ENCODE data around the gene NAA10. TPM values are rescaled to one million over a fixed set of nuclear protein-coding genes. Genes with fewer than 3 reads are reported as not detected.
A peak's percentile ranks its signal among the peaks of the same experiment; 100 is the strongest.

NAA10 gene
- total RNA-seq, 2 experiments from 2014 or later: 79.5 to 84.3 TPM

DNA sequence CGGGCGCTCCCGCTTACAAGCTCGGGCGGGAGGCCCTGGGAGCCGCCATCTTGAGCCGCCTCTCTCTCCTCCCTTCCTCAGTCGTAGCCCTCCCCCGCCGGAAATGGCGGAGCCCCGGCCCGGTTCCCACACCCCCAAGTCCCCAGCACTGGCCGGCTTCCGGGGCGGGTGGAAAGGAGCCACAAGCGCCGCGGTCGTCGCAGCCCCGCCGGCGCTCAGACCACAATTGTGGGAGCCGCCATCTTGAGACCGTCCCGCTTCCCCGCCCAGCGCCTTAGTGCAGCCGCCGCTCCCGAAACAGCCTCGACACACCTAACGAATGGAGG, 36.2 kb upstream of the NAA10 start:
- Mint-ChIP-seq H3K27ac (peak overlapping the region; percentile 100), H3K27me3 (no peaks in the 10 kb centered on the region), H3K4me3 (peak overlapping the region; percentile 100), H3K36me3 (peaks cover 20% of the 10 kb centered on the region), H3K9me3 (no peaks in the 10 kb centered on the region), H3K4me1 (peaks cover 16% of the 10 kb centered on the region)
- peak; percentile 84 for DNase-seq
- peak; percentile 23 for ATAC-seq (ENCODE audit: low read depth)
- POLR2A ChIA-PET: interaction anchor here (0.9 to 7.6 kb wide), 10 partner anchors 11 to 56 kb away, joined by 3 to 110 read pairs (median 7); partner anchors contain the start of genes ARHGAP4 and IRAK1

- ATAC-seq (ENCODE audit: low read depth): peak; percentile 5
- POLR2A ChIA-PET: interaction anchor here (1.1 to 7.6 kb wide), 11 partner anchors 10 to 56 kb away, joined by 3 to 110 read pairs (median 7); partner anchors contain the start of genes ARHGAP4 and IRAK1
- peak overlapping the region; percentile 100 for H3K4me3 Mint-ChIP-seq
- H3K9me3 Mint-ChIP-seq: no peaks in the 10 kb centered on the region
- no peaks in the 10 kb centered on the region for H3K27me3 Mint-ChIP-seq
- DNase-seq: no peak
- peaks cover 14% of the 10 kb centered on the region for H3K4me1 Mint-ChIP-seq
- peak overlapping the region; percentile 100 for H3K27ac Mint-ChIP-seq
- peaks cover 20% of the 10 kb centered on the region for H3K36me3 Mint-ChIP-seq
Observed at GRCh38 chrX:153970357-153971123, 35.7 kb upstream of the NAA10 start.

DNA sequence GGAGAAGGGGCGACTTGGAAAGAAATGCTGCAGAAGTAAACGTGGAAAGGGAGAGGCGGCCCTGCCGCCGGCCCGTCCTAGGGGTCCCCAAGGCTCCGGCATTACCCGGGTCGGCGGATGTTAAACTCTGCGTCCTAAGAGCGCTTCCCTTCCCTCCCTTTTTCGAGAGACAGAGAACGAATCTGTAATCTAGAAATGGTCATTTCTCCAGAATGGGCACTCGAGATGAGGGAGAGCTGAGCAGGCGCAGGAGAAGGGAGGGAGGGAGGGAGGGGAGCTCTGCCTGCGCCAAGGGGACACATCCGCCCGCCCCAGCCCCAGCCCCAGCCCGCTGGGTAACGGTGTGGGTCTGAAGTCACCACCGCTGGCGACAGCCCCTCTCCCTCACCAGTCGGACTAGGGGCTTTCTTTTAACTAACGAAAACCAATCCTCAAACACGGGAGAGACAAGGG, 35.1 kb upstream of the NAA10 start:
- peaks cover 20% of the 10 kb centered on the region for H3K36me3 Mint-ChIP-seq
- DNase-seq (peak; percentile 54), ATAC-seq (ENCODE audit: low read depth) (no peak)
- H3K4me3 Mint-ChIP-seq: peak overlapping the region; percentile 100
- POLR2A ChIA-PET: interaction anchor here (1.2 to 7.6 kb wide), 8 partner anchors 11 to 57 kb away, joined by 3 to 110 read pairs (median 22); partner anchors contain the start of genes ARHGAP4 and IRAK1
- no peaks in the 10 kb centered on the region for H3K9me3 Mint-ChIP-seq
- H3K27ac Mint-ChIP-seq: peak overlapping the region; percentile 100
- H3K27me3 Mint-ChIP-seq: no peaks in the 10 kb centered on the region
- peaks cover 14% of the 10 kb centered on the region for H3K4me1 Mint-ChIP-seq

DNA sequence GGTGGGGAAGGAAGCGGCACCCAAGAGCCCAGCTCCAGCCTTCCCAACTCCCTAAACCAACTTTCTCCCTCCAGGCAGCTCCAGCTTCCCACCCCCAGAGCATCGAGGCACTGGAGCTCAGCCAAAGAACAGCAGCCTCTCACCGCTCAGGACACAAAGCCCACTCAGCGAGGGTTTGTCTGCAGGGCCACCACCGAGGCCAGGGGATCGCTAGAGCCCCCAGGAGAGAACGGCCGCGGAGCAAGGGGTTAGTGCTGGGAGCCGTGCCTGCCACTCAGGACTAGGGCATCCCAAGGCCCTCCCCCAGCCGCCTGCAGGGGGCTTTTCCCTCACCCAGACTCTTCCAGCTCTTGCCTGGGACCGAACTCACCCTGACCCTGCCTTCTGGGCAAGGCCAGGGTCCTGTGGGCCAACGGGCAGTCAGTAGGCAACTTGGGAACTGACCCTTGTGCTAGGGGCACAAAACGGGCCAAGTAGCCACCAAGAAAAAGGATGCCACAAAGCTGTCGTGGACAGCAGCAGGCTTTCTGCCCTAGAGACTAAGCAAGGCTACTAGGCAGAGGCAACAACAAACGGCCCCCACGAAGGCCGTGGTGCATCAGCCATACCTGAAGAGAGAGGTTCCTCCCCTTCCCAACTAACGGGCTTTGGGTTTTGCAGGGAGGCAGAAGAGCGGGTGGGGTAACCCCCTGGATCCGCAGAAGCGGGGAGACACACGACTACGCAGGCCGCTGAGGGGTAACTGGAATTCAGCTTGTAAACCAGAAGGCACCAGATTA, 34.5 kb upstream of the NAA10 start:
- Mint-ChIP-seq H3K9me3 (no peaks in the 10 kb centered on the region), H3K27me3 (no peaks in the 10 kb centered on the region), H3K4me3 (peak overlapping the region; percentile 100), H3K27ac (peak overlapping the region; percentile 100), H3K36me3 (peaks cover 19% of the 10 kb centered on the region), H3K4me1 (peaks cover 8% of the 10 kb centered on the region)
- POLR2A ChIA-PET: interaction anchor here (0.7 to 7.6 kb wide), 8 partner anchors 12 to 57 kb away, joined by 3 to 110 read pairs (median 11); partner anchors contain the start of genes ARHGAP4 and IRAK1
- no peak for DNase-seq
- ATAC-seq (ENCODE audit: low read depth): no peak

GRCh38 chrX:153968754-153969124, 33.9 kb upstream of the NAA10 start:
- Mint-ChIP-seq H3K9me3 (no peaks in the 10 kb centered on the region), H3K27ac (peak overlapping the region; percentile 100), H3K27me3 (no peaks in the 10 kb centered on the region), H3K4me3 (peak overlapping the region; percentile 100), H3K36me3 (peaks cover 17% of the 10 kb centered on the region), H3K4me1 (peaks cover 6% of the 10 kb centered on the region)
- ATAC-seq (ENCODE audit: low read depth): no peak
- POLR2A ChIA-PET: interaction anchor here (0.7 to 7.6 kb wide), 7 partner anchors 12 to 49 kb away, joined by 3 to 110 read pairs (median 16); partner anchors contain the start of genes ARHGAP4 and IRAK1
- DNase-seq: peak; percentile 62

- Mint-ChIP-seq H3K36me3 (peaks cover 17% of the 10 kb centered on the region), H3K27ac (peak overlapping the region; percentile 100), H3K27me3 (no peaks in the 10 kb centered on the region), H3K4me3 (peak overlapping the region; percentile 100), H3K4me1 (peaks cover 6% of the 10 kb centered on the region), H3K9me3 (no peaks in the 10 kb centered on the region)
- ATAC-seq (ENCODE audit: low read depth) (no peak), DNase-seq (no peak)
- POLR2A ChIA-PET: interaction anchor here (1.1 to 7.6 kb wide), 7 partner anchors 13 to 241 kb away, joined by 5 to 110 read pairs (median 15); partner anchors contain the start of genes ARHGAP4 and IRAK1
Observed at GRCh38 chrX:153968255-153968654, 33.4 kb upstream of the NAA10 start.

DNA sequence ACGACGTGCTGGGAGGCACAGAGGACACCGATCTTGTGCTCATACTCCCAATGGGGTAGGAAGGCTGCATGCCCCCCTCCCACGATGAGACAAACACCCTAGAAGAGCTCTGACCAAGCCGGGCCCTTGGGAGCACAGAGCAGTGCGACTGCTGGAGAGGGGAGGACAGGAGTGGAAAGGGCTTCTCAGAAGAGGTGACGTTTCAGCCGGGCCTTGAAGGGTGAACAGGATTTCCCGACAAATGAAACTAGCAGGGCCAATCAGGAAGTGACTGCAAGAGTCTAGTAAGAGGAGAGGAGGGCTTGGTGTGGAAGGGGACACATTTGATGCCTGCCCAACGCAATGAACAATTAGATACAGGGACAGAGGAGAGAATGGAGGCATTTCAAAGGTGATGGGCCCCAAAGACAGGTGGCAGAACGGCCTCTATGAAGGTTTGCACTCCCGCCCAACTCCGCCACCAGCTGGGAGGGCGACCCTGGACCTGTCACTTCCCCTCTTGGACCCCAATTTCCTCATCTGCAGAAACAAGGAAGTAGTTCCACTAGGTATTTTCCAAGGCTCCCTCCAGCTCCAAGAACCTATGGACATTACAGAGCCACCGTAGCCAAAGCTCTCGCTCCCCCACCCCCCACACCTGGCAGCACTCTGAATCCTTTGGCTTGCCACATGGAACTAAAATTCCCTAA, 32.8 kb upstream of the NAA10 start:
- peak; percentile 15 for ATAC-seq (ENCODE audit: low read depth)
- Mint-ChIP-seq H3K9me3 (no peaks in the 10 kb centered on the region), H3K36me3 (peaks cover 17% of the 10 kb centered on the region), H3K4me3 (peak overlapping the region; percentile 100), H3K27me3 (no peaks in the 10 kb centered on the region), H3K27ac (peak overlapping the region; percentile 100), H3K4me1 (peaks cover 6% of the 10 kb centered on the region)
- peak; percentile 62 for DNase-seq
- POLR2A ChIA-PET: interaction anchor here (0.7 to 7.6 kb wide), 12 partner anchors 11 to 522 kb away, joined by 3 to 110 read pairs (median 6); partner anchors contain the start of genes ARHGAP4 and IRAK1

GRCh38 chrX:153966841-153967535, 32.2 kb upstream of the NAA10 start:
- H3K27me3 Mint-ChIP-seq: no peaks in the 10 kb centered on the region
- ATAC-seq (ENCODE audit: low read depth) (peak; percentile 6), DNase-seq (no peak)
- H3K36me3 Mint-ChIP-seq: peaks cover 17% of the 10 kb centered on the region
- POLR2A ChIA-PET: interaction anchor here (0.7 to 7.6 kb wide), 11 partner anchors 11 to 523 kb away, joined by 3 to 110 read pairs (median 4); partner anchors contain the start of genes ARHGAP4 and IRAK1
- peaks cover 6% of the 10 kb centered on the region for H3K4me1 Mint-ChIP-seq
- peak overlapping the region; percentile 100 for H3K27ac Mint-ChIP-seq
- H3K4me3 Mint-ChIP-seq: peak overlapping the region; percentile 100
- no peaks in the 10 kb centered on the region for H3K9me3 Mint-ChIP-seq

DNA sequence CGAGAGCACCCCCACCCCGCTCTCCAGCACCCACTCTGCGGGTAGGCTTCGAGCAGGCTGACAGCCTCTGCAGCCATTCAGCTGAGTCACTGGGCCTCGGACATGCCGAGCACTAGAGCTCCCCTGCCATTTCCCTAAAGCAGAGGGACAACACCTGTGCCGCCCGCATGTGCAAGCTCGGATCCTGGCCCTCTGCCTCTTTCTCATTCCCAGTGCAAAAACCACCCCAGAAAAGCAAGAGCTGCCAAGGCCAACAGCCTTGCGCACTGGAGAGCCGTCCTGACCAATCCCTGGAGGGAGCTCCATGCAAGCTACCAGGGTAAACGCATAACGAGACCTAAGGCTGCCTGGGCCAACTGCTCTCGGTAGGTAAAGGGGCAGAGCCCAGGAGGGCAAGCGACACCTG, 31.4 kb upstream of the NAA10 start:
- POLR2A ChIA-PET: interaction anchor here (0.7 to 7.6 kb wide), 6 partner anchors 17 to 52 kb away, joined by 3 to 110 read pairs (median 12); partner anchors contain the start of genes ARHGAP4 and IRAK1
- Mint-ChIP-seq H3K36me3 (peaks cover 17% of the 10 kb centered on the region), H3K4me3 (peak overlapping the region; percentile 100), H3K27ac (peak overlapping the region; percentile 100), H3K4me1 (peaks cover 6% of the 10 kb centered on the region), H3K27me3 (no peaks in the 10 kb centered on the region), H3K9me3 (no peaks in the 10 kb centered on the region)
- DNase-seq (no peak), ATAC-seq (ENCODE audit: low read depth) (no peak)

- H3K27me3 Mint-ChIP-seq: no peaks in the 10 kb centered on the region
- H3K4me3 Mint-ChIP-seq: peak overlapping the region; percentile 10
- no peak for ATAC-seq (ENCODE audit: low read depth)
- POLR2A ChIA-PET: no interaction called here
- peaks cover 6% of the 10 kb centered on the region for H3K4me1 Mint-ChIP-seq
- no peak for DNase-seq
- H3K9me3 Mint-ChIP-seq: no peaks in the 10 kb centered on the region
- peaks cover 16% of the 10 kb centered on the region for H3K36me3 Mint-ChIP-seq
- peak overlapping the region; percentile 100 for H3K27ac Mint-ChIP-seq
Observed at GRCh38 chrX:153965406-153965805, 30.6 kb upstream of the NAA10 start.

DNA sequence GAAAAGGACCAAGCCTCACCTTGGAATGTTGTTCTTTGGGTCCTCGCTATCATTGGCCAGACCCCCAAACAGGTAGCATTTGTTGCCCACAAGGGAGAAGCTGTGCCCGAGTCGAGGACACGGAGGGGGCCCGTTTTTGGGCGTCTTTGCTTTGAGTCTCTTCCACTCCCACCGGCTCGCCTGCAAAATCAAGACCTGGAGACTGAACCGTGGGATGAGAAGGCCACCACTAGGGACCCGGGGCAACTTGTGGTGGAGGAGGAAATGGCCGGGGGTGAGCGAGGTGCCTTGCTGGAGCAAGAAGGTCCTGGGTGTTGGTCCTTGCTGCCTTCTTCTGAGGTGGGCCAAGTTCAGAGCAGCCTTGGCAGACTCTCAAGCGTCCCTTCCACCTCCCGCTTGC, 29.3 kb upstream of the NAA10 start:
- Mint-ChIP-seq H3K4me1 (peaks cover 6% of the 10 kb centered on the region), H3K36me3 (peaks cover 11% of the 10 kb centered on the region), H3K27ac (no peak overlapping the region), H3K27me3 (no peaks in the 10 kb centered on the region), H3K9me3 (no peaks in the 10 kb centered on the region), H3K4me3 (no peak overlapping the region)
- POLR2A ChIA-PET: no interaction called here
- ATAC-seq (ENCODE audit: low read depth) (no peak), DNase-seq (no peak)

- no peaks in the 10 kb centered on the region for H3K27me3 Mint-ChIP-seq
- H3K36me3 Mint-ChIP-seq: peaks cover 11% of the 10 kb centered on the region
- no peaks in the 10 kb centered on the region for H3K9me3 Mint-ChIP-seq
- ATAC-seq (ENCODE audit: low read depth): no peak
- no peak for DNase-seq
- H3K4me1 Mint-ChIP-seq: peaks cover 6% of the 10 kb centered on the region
- POLR2A ChIA-PET: interaction anchor here (0.8 kb wide), 1 partner anchor 18 kb away, joined by 5 read pairs; no protein-coding TSS in a partner anchor
- no peak overlapping the region for H3K4me3 Mint-ChIP-seq
- no peak overlapping the region for H3K27ac Mint-ChIP-seq
Observed at GRCh38 chrX:153963546-153963945, 28.7 kb upstream of the NAA10 start.
